ENCODE data around the gene PLA2G6.

The PLA2G6 gene

DNA sequence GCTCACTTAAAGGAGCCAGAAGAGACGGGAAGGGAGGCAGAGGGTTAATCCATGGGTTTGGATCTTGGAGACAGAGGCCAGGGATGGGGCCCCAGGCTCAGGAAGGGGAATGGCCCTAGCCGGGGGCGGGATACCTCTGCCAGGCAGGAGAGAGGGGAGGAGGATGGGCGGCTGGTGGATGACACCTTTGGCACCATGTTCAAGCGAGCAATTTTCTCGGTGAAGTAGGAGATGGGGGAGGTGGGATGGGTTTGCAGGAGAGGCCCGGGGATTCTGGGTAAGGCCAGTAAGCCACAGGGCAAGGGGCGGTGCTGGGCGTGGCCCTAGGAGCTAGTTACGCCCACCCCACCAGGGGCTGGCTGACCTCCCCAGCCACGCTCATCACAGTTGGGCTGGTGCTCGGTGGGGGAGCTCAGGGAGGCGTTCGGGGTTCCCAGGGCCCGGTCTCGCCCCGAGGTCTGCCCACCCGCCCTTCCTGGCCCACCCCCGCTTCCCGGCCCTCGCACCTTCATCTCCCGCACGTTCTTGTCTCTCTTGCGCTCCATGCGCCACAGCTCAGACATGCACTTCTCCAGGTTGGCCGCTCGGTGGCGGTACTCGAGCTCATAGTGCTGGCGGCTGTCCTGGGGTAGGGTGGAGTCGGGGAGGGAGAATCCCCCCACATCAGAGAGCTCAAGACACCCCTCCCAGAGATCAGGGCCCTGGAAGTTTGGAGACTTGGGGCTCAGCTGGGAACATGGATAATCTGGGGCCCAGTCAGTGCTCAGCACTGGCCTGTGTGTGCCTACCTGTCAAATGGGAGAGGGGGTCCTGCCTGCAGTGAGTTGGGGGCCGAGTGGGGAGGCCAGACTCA lies 83.8 kb downstream of the PLA2G6 start (continued):
- TF ChIP-seq ZBTB1 (tag by site-specific recombination; IDR thresholded peaks at IDR 0.05) = no peak
- TF ChIP-seq KLF1 (tag by site-specific recombination; IDR thresholded peaks at IDR 0.05) = peak; percentile 90

DNA sequence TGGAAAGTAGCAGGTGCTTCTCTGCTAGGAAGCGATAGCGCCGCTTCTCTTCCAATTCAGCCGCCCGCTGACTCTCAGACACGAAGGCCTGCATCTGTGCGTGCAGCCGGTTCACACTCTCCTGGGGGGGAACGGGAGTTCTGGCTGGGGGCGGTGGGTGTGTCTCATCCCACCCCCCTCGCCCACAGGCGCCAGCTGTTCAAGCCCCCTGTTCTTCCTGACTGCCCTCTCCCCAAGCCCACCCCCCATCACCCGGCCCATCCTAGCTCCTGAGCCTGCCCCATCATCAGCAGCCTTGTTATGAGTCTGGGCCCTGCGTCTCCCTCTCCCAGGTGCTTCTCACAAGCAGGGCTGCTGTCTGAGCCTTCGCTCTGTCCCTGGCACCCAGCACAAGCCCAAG lies 84.6 kb downstream of the PLA2G6 start:
- Histone ChIP-seq H3K36me3 (ENCODE audit: control insufficient read depth in 2 of 2, insufficient read depth in 1 of 2, low read length in 2 of 2) (no peaks in the 10 kb centered on the region), H3K4me3 (ENCODE audit: low read depth, low read length) (no peak overlapping the region), H3K9me3 (ENCODE audit: control insufficient read depth, insufficient read depth, low read depth, low read length) (no peaks in the 10 kb centered on the region), H3K4me1 (ENCODE audit: control insufficient read depth, insufficient read depth, low read length) (no peaks in the 10 kb centered on the region; the same call in 1 of the 2 replicates), H3K27ac (ENCODE audit: extremely low read depth, low read depth, low read length) (no peak overlapping the region)
- POLR2A ChIA-PET = interaction anchor here (1.6 kb wide), 1 partner anchor 17 kb away, joined by 4 read pairs; no protein-coding TSS in a partner anchor
- CTCF ChIA-PET = interaction anchor here (0.7 to 1.9 kb wide), 3 partner anchors 17 to 619 kb away, joined by 3 to 5 read pairs (median 3); no protein-coding TSS in a partner anchor
- no peak for TF ChIP-seq ZNF571 (tag by site-specific recombination; IDR thresholded peaks at IDR 0.05)
- TF ChIP-seq ZNF324 (tag by site-specific recombination; IDR thresholded peaks at IDR 0.05) = no peak
- no peak for TF ChIP-seq ZNF558 (tag by site-specific recombination; IDR thresholded peaks at IDR 0.05)
- no peak for TF ChIP-seq ZNF133 (tag by site-specific recombination; IDR thresholded peaks at IDR 0.05)
- TF ChIP-seq, protein P1, sequence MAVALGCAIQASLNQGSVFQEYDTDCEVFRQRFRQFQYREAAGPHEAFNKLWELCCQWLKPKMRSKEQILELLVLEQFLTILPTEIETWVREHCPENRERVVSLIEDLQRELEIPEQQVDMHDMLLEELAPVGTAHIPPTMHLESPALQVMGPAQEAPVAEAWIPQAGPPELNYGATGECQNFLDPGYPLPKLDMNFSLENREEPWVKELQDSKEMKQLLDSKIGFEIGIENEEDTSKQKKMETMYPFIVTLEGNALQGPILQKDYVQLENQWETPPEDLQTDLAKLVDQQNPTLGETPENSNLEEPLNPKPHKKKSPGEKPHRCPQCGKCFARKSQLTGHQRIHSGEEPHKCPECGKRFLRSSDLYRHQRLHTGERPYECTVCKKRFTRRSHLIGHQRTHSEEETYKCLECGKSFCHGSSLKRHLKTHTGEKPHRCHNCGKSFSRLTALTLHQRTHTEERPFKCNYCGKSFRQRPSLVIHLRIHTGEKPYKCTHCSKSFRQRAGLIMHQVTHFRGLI (tag by site-specific recombination; IDR thresholded peaks at IDR 0.05) = no peak
- no peak for TF ChIP-seq OVOL3 (tag by site-specific recombination; IDR thresholded peaks at IDR 0.05)
- no peak for TF ChIP-seq ZNF416 (tag by site-specific recombination; IDR thresholded peaks at IDR 0.05)
- TF ChIP-seq MEIS1 (CRISPR knock-in tag; IDR thresholded peaks at IDR 0.05; ENCODE audit: borderline replicate concordance) = no peak
- TF ChIP-seq ZXDB (tag by site-specific recombination; IDR thresholded peaks at IDR 0.05) = no peak
- TF ChIP-seq ZNF548 (tag by site-specific recombination; IDR thresholded peaks at IDR 0.05) = no peak
- no peak for TF ChIP-seq ZNF184 (tag by site-specific recombination; IDR thresholded peaks at IDR 0.05)
- TF ChIP-seq ZNF2 (tag by site-specific recombination; IDR thresholded peaks at IDR 0.05) = no peak
- no peak for TF ChIP-seq ZNF843 (tag by site-specific recombination; IDR thresholded peaks at IDR 0.05)
- TF ChIP-seq ZNF621 (tag by site-specific recombination; IDR thresholded peaks at IDR 0.05) = no peak
- no peak for TF ChIP-seq ZNF670 (tag by site-specific recombination; IDR thresholded peaks at IDR 0.05; ENCODE audit: low read depth)
- TF ChIP-seq ZNF221 (tag by site-specific recombination; IDR thresholded peaks at IDR 0.05; ENCODE audit: borderline replicate concordance) = no peak
- no peak for TF ChIP-seq ZNF37A (tag by site-specific recombination; IDR thresholded peaks at IDR 0.05)
- TF ChIP-seq, protein P2, sequence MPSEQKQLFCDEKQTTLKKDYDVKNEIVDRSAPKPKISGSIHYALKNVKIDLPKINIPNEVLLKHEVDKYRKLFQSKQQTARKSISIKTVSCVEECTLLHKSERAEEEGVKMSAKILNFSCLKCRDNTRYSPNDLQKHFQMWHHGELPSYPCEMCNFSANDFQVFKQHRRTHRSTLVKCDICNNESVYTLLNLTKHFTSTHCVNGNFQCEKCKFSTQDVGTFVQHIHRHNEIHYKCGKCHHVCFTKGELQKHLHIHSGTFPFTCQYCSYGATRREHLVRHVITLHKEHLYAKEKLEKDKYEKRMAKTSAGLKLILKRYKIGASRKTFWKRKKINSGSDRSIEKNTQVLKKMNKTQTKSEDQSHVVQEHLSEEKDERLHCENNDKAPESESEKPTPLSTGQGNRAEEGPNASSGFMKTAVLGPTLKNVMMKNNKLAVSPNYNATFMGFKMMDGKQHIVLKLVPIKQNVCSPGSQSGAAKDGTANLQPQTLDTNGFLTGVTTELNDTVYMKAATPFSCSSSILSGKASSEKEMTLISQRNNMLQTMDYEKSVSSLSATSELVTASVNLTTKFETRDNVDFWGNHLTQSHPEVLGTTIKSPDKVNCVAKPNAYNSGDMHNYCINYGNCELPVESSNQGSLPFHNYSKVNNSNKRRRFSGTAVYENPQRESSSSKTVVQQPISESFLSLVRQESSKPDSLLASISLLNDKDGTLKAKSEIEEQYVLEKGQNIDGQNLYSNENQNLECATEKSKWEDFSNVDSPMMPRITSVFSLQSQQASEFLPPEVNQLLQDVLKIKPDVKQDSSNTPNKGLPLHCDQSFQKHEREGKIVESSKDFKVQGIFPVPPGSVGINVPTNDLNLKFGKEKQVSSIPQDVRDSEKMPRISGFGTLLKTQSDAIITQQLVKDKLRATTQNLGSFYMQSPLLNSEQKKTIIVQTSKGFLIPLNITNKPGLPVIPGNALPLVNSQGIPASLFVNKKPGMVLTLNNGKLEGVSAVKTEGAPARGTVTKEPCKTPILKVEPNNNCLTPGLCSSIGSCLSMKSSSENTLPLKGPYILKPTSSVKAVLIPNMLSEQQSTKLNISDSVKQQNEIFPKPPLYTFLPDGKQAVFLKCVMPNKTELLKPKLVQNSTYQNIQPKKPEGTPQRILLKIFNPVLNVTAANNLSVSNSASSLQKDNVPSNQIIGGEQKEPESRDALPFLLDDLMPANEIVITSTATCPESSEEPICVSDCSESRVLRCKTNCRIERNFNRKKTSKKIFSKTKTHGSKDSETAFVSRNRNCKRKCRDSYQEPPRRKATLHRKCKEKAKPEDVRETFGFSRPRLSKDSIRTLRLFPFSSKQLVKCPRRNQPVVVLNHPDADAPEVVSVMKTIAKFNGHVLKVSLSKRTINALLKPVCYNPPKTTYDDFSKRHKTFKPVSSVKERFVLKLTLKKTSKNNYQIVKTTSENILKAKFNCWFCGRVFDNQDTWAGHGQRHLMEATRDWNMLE (tag by site-specific recombination; conservative IDR thresholded peaks at IDR 0.05; ENCODE audit: low read depth) = no peak
